Upper lobe of left lung (tissue), 6 donors: ENCODE measurements around the gene OR2Z1. TPM values are rescaled to one million over a fixed set of nuclear protein-coding genes. Genes with fewer than 3 reads are reported as not detected.
"Not testable (repeated sequence)": the region's sequence is repeated elsewhere in the genome, so short reads cannot be mapped to it uniquely, and the experiment has no call there.

Source experiments
- ATAC-seq, 2 donors: fragments of 200-7000 bp; cut with Tn5 transposase; one replicate each; pipeline ENCODE4 v1.9.1; 2022; ENCODE audit warnings: mild to moderate bottlenecking in 2 of 2, moderate library complexity in 2 of 2; ENCODE audit not compliant: low FRiP score in 2 of 2
- DNase-seq, 2 donors: peaks; one replicate each; pipeline ENCODE4 v3.0.0-alpha.2; 2019 to 2020
- H3K27ac ChIP-seq, 4 donors: fragments of 200-600 bp; sonication (generic); one replicate each; pipeline ENCODE4 v1.5.1; 2016 to 2019
- H3K27me3 ChIP-seq, 4 donors: fragments of 200-600 bp; sonication (generic); one replicate each; pipeline ENCODE4 v1.5.1; 2017 to 2019
- H3K36me3 ChIP-seq, 4 donors: fragments of 200-600 bp; sonication (generic); one replicate each; pipeline ENCODE4 v1.5.1; 2016 to 2019
- H3K4me1 ChIP-seq, 4 donors: fragments of 200-600 bp; sonication (generic); one replicate each; pipeline ENCODE4 v1.5.1; 2018 to 2019
- H3K4me3 ChIP-seq, 4 donors: fragments of 200-600 bp; sonication (generic); one replicate each; pipeline ENCODE4 v1.5.1; 2017 to 2019; ENCODE audit warnings: mild to moderate bottlenecking in 2 of 4, moderate library complexity in 1 of 4
- H3K9me3 ChIP-seq, 4 donors: fragments of 200-600 bp; sonication (generic); one replicate each; pipeline ENCODE4 v1.5.1; 2018 to 2019
- CTCF ChIP-seq, 6 experiments: fragments of 450-650 bp in 4 of 6; fragments of 200-600 bp in 2 of 6; sonication (generic) in 2 of 6; IDR thresholded peaks; one replicate each; pipeline ENCODE4 v1.5.1; 2016 to 2019; ENCODE audit warnings: antibody characterized with exemption in 6 of 6
- EP300 ChIP-seq, 4 donors: sonication (generic); formaldehyde crosslinking; IDR thresholded peaks; one replicate each; pipeline ENCODE4 v1.5.1; 2017; ENCODE audit warnings: antibody characterized with exemption in 4 of 4, control low read depth in 2 of 4
- POLR2A ChIP-seq, 4 donors: fragments of 450-650 bp; IDR thresholded peaks; one replicate each; pipeline ENCODE4 v1.5.1; 2016 to 2017; ENCODE audit warnings: antibody characterized with exemption in 4 of 4, mild to moderate bottlenecking in 2 of 4
- POLR2AphosphoS5 ChIP-seq, 2 donors: sonication (generic); formaldehyde crosslinking; IDR thresholded peaks; one replicate each; pipeline ENCODE4 v1.5.1; 2017; ENCODE audit warnings: antibody characterized with exemption in 2 of 2
- WGBS, 2 donors: methylation state at CpG; one replicate each; pipeline ENCODE4 v1.1.5; 2017 to 2018; 5-methylcytosine and 5-hydroxymethylcytosine counted together
- total RNA-seq, 6 donors: library from RNA; depleted of rRNA in 4 of 6; stranded (reverse); fragments of >200 nt in 4 of 6; gene quantifications; one replicate each; pipeline versions ENCODE4 v1.1.0 to v1.2.1, GENCODE V29; 2016 to 2021
- donor health status: DM: no; HTN: no; CAD: no; lungs with moderate emphysema.
- donor health status: DM: no; HTN: yes; CAD: no; lungs with severe emphysema.

OR2Z1 gene
- total RNA-seq, 6 donors from 2014 or later, result not detected

- 71 to 77% methylated on average over 2 of the region's 2 CpGs for WGBS, 2 donors
- no peak for ATAC-seq
- no peak for DNase-seq
- Histone ChIP-seq H3K36me3 (no peaks in the 10 kb centered on the region), H3K27ac (no peak overlapping the region), H3K4me1 (no peaks in the 10 kb centered on the region), H3K27me3 (no peaks in the 10 kb centered on the region), H3K4me3 (no peak overlapping the region), H3K9me3 (no peaks in the 10 kb centered on the region)
- TF ChIP-seq EP300 (IDR thresholded peaks at IDR 0.05) (no peak), POLR2A (IDR thresholded peaks at IDR 0.05) (no peak), CTCF (IDR thresholded peaks at IDR 0.05) (no peak), POLR2AphosphoS5 (IDR thresholded peaks at IDR 0.05) (no peak)
Observed at GRCh38 chr19:8700956-8701355, 20.5 kb upstream of the OR2Z1 start.

GRCh38 chr19:8702350-8702749 is 19.1 kb upstream of the OR2Z1 start:
- H3K9me3 ChIP-seq, result no peaks in the 10 kb centered on the region
- H3K27ac ChIP-seq, result no peak overlapping the region
- 16 to 33% methylated on average over 5 of the region's 5 CpGs for WGBS, 2 donors
- ATAC-seq (no peak), DNase-seq (no peak)
- no peak overlapping the region for H3K4me3 ChIP-seq
- TF ChIP-seq POLR2A (IDR thresholded peaks at IDR 0.05) (no peak), POLR2AphosphoS5 (IDR thresholded peaks at IDR 0.05) (no peak), EP300 (IDR thresholded peaks at IDR 0.05) (no peak), CTCF (IDR thresholded peaks at IDR 0.05) (no peak)
- no peaks in the 10 kb centered on the region for H3K4me1 ChIP-seq
- no peaks in the 10 kb centered on the region for H3K36me3 ChIP-seq
- no peaks in the 10 kb centered on the region for H3K27me3 ChIP-seq

GRCh38 chr19:8703223-8703622 is 18.2 kb upstream of the OR2Z1 start:
- Histone ChIP-seq H3K4me1 (no peaks in the 10 kb centered on the region), H3K9me3 (no peaks in the 10 kb centered on the region), H3K27me3 (no peaks in the 10 kb centered on the region), H3K4me3 (no peak overlapping the region), H3K27ac (no peak overlapping the region), H3K36me3 (no peaks in the 10 kb centered on the region)
- ATAC-seq (no peak), DNase-seq (no peak)
- TF ChIP-seq CTCF (IDR thresholded peaks at IDR 0.05), result no peak
- TF ChIP-seq EP300 (IDR thresholded peaks at IDR 0.05), result no peak
- TF ChIP-seq POLR2A (IDR thresholded peaks at IDR 0.05), result no peak
- no peak for TF ChIP-seq POLR2AphosphoS5 (IDR thresholded peaks at IDR 0.05)
- 40 to 51% methylated on average over 7 of the region's 7 CpGs for WGBS, 2 donors

- ATAC-seq, H3K4me1 ChIP-seq, H3K27ac ChIP-seq, H3K27me3 ChIP-seq, H3K4me3 ChIP-seq, DNase-seq, H3K9me3 ChIP-seq, H3K36me3 ChIP-seq: not testable (repeated sequence)
- WGBS, 2 donors, result 78 to 87% methylated on average over 3 of the region's 3 CpGs
Observed at GRCh38 chr19:8705304-8705703, 16.1 kb upstream of the OR2Z1 start.

GRCh38 chr19:8705742-8706141 is 15.7 kb upstream of the OR2Z1 start:
- TF ChIP-seq POLR2A (IDR thresholded peaks at IDR 0.05), result no peak
- no peak for TF ChIP-seq POLR2AphosphoS5 (IDR thresholded peaks at IDR 0.05)
- TF ChIP-seq CTCF (IDR thresholded peaks at IDR 0.05), result no peak
- no peak for TF ChIP-seq EP300 (IDR thresholded peaks at IDR 0.05)
- ATAC-seq (no peak), DNase-seq (no peak)
- Histone ChIP-seq H3K27me3 (no peaks in the 10 kb centered on the region), H3K4me3 (no peak overlapping the region), H3K9me3 (no peaks in the 10 kb centered on the region), H3K4me1 (no peaks in the 10 kb centered on the region), H3K36me3 (no peaks in the 10 kb centered on the region), H3K27ac (no peak overlapping the region)
- WGBS, 2 donors, result 35 to 43% methylated on average over 5 of the region's 5 CpGs

GRCh38 chr19:8710337-8710736 is 11.1 kb upstream of the OR2Z1 start:
- not testable (repeated sequence) for H3K9me3 ChIP-seq, H3K36me3 ChIP-seq, H3K4me1 ChIP-seq, H3K27ac ChIP-seq, H3K27me3 ChIP-seq, DNase-seq, H3K4me3 ChIP-seq, ATAC-seq
- WGBS, 2 donors, result 86 to 89% methylated on average over 7 of the region's 7 CpGs
